Cerebellar nuclear complex (tissue), 1 donor: ENCODE measurements around the gene B3GALT6.

ENCODE experiments used
- DNase-seq, 2 experiments: peaks; one replicate each; lab custom pipeline; 2025; lab: John Stamatoyannopoulos, UW

Gene B3GALT6

DNA sequence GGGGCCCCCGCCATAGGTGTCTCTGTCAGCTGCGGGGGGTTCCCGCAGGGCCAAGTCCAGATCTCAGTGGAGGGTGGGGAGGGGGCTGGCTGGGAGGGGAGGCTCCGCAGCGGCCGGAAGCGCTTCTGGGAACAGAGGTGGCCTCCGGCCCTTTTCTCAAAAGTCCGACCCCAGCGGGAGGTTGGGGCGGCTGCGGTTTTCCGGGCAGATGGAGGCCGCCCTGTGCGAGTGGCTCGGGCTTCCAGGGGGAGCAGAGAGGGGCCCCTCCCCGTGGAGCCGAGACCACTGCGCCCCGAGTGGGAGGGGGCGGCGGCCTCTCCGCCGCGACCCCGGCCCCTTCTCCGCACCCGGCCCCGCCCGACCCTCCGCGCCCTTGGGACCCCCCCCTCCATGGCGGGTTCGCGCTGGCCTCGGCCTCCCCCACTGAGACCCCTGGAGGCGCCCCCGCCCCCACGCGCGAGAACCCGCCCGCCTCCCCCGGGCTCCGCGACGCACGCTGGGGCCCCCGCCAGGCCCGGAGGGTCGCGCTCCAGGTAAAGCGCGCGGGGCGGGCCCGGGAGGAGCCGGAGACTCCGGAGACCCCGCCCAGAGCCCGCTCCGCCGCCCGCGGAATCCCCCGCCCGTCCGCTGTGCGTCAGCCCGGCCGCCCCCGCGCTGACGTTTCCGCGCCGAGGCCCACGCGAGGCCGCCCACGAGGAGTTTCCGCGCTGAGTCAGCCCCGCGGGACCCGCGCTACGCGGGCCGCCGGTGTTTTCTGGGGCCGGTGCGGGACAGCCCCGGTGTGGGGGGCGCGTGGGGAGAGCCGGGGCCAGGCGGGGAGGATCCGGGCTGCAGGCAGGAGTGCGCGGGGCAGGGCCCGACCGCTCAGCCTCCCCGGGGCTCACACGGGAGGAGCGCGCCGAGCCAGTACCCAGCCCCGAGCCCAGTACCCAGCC lies 30.9 kb upstream of the B3GALT6 start:
- no peak for DNase-seq

DNA sequence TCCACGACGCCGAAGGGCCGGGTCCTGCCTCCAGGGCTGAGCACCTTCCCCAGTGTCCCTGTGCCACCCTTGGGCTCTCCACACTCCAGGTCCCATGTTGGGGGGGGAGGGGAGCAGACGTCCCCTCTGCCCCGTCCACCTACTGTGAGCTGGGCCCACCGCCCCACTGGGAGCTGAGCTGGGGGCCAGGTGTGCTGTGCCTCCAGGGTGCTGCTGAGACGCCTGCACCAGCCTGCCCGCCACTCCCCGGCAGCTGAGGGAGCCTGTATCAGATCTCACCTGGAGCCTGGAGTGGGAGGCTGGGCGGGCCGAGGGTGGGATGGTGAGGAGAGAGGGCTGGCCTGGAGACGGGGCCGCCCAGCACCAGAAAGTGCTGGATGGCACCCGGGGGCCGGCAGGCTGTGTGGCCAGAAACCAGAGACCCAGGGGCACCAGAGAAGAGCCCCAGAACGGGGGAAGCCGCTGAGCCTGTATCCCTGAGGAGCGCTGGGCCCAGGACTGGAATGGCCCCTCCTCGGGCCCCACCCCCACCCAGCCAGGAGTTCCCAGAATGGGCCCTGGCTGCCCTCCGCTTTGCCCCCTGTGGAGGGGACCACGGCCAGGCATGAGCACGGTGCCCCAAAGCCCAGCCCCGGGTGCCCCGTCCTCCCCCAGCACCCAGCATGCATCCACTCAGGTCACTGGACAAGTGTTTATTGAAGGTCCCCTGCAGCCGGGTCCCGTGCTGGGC lies 29.0 kb upstream of the B3GALT6 start:
- DNase-seq: no peak

DNA sequence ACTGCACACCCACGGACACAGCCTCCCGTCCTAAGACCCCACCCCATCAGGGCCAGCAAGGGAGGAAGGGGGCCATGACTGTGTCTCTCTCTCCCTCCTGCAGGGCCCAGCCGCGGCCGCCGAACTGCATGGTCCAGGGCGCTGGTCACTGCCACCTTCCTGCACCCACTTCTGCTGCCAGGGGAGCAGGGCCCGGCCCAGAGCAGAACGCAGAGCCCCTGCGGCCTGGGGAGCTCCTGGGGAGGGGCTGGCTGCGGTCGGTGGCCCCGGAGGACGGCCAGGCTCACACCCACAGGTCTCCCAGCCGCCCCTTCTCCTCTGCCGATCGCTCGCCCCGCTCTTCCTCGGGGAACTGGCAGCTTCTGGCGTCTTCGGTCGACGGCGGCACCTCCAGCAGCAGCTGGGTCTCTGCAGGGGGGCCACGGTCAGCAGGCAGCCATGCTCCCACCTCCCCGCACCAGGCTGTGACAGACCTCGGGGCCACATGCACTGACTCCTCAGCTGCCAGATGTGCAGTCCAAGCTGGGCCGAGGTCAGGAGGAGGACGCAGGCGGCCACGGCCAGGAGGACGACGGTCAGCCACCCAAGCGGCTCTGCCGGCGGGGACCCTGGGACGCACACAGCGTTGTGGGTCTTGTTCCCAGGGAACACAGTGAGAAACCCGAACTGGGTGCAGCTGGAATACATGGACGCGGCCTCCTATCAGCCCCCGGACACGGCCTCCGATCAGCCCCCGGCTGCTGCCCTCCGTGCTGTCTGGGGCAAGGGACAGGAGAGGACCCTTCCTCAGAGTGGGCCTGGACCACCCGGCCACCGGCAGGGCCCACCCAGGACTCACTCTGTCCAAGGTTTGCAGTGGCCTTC lies 28.2 kb upstream of the B3GALT6 start:
- DNase-seq: no peak

DNA sequence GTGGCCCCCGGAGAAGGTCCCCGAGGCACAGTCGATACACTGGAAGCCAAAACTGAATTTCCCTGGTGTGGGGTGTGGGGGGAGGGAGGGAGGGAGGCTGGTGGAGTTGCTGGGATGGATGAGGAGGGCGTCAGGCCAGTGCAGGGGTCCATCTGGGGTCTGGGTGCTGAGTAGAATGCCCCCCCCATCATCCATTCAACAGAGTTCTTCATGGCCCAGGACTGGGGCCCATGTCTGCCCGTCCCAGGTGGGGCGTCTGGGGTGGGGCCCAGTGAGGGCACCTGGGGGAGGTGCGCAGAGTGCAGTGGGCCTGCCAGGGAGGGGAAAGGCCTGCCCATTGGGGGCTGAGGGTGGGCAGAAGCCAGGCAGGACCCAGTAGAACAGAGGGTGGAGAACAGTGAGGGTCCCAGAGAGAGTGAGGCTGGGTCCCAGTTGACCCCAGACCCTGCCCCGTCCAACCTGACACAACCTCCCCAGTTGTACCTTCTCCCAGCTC lies 27.6 kb upstream of the B3GALT6 start:
- no peak for DNase-seq

DNA sequence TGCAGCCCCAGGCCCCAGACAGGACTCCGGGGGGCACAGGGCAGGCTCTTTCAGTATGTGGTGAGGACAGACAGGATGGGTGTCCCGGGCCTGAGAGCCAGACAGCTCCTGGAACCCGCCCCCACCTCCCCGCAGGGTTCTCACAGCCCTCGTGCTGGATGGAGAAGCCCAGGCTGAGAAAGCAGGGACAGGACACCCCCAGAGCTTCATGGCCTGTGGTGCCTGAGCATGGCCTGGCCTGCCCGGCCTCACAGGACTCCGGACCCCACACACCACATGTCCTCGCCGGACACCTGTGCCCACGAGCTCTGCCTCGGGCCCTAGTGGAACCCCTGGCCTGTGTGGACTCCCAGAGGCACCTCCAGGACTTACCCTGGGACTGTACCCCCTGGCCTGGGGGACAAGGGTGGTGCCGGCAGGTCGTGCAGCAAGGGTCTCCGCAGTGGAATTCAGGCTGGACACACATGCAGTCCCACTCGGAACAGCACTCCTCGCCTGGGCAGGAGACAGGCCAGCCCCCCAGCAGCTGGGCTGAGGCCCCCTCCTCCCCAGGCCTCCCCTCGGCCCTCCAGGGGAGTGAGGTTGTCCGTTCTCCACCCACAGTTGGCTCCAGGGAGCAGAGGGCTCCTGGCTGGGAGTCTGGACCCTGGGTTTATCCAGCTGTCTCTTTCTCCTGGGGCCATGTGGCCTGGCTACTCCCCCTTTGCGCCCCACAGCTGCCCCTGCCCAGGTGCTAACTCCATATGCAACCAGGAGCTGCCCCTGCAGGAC lies 26.9 kb upstream of the B3GALT6 start:
- DNase-seq: no peak

DNA sequence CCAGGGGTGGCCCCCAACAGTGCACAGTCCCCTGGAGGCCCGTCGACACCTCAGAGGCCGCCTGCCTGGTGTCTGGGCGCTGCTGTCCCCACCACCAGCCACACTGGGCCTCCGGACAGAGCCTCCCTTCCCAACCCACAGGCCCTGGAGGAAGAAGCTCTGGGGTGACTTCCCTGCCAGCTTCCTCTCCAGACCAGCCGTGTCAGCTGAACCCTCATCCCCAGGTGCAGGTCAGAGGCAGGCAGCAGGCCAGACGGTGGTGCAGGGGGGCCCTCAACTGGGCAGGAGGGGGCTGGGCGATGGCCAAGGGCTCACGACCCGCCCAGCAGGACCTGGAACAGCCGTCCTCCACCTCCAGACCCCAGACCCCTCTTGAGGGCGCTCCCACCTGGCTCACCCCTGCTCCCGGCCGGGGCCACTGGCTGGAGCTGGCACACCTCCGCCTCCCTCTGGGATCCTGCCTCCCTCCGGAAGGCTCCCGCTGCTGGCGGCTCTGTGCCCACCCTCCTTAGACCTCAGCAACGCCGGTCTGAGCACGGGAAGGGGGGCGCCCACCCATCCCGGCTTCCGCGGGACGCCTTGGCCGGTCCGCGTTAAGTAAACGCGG lies 26.2 kb upstream of the B3GALT6 start:
- no peak for DNase-seq

DNA sequence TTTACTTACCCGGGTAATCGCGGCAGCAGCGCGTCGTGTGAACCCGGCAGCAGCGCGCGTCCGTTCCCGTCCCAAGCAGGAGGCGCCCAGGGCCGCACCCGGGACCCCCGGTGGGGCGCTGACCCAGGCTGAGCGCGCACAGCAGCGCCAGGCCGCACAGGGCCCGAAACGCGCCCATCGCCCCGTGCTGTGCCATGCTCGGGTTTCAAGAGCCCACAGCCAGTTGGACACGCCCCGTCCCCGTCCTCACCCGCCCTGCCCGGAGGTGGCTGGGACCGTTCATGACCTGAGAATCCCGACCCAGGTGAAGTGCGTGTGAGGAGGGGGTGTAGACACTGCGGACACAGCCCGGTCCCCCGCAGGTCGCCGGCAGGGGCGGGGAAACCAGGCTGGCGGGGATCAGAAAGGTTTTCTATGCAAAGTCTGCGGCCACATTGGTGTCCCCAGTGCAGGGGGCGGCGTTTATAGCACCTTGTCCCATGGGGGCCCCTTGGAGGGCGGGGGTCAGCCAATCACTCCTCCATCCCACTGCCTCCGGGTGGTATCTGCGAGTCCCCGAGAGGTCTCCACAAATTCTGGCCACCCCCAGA lies 25.6 kb upstream of the B3GALT6 start, which contains the start of gene TNFRSF18:
TSS of gene TNFRSF18 (minus strand) at position 217 of the 590 bp plus-strand sequence. CDS start at position 196, 21 bp downstream.
- DNase-seq: no peak

DNA sequence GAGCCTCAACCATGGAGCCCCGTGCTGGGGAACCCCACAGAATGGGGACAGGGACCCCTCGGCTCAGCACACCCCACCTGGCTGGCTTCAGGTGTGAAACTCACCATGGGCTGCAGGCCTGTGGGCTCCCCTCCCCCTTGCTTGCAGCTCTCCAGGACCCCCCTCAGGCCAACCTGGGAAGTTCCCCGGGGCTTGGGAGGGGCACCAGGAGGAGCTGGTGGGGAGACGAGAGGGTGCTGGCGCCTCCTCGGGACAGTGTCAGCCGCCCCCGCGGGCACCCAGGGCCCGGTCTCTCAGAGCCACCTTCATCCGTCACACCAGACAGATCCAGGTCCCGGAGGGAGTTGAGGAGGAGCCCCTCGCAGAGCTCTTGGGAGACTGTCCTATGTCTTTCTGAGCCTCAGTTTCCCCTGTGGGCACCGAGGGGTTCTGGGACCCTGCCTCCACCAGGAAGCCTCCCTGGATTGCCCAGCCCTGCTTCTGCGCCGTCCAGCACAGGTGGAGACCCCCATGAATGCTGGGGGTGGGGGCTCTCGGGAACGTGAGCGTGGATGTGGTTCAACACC lies 25.0 kb upstream of the B3GALT6 start:
- no peak for DNase-seq

DNA sequence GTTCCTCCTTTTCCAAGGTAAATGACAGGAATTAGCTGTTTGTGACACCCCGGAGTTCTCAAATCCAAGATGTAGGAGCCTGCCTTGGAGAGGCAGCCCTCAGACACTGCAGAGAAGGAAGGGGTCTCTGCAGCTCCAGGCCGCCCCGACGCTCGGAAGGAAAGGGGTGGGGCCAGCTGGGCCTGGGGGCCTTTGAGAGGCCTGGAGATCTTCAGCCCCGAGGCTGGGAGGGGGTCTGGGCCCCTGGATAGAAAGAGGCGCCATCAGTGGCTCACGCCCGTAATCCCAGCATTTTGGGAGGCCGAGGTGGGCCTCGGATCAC lies 24.5 kb upstream of the B3GALT6 start:
- DNase-seq: no peak

DNA sequence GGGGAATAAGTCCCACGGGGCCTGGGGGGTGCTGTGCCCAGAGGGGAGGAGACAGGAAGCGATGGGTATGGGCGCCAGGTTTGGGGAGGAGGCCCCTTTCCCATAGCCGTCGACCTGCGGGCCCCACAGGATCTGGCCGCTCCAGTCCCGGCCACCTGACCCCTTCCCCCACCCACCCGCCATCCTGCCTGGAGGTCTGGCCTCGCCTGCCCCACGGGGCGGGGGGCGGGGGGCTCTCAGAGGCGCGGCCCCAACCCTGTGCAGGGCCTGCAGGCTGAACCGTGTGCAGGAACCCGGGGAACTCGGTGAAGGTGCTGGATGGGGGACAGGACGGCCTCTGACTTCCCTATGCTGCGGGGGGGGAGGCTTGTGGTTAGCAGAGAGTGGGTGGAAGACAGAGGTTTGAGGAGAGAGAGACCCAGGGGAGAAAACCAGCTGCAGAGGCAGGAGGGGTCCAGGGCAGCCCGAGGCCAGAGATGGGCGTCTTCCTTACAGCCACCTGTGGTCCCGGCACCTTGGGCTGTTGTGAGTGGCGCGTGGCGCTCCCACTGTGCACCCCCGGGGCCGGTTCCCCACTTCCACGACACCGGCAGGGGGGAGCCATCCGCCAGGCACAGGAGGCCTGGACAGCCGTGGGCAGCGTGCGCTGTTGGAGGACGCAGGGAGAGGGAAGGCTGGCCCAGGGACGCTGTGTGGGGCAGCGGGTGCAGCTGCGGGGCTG lies 23.2 kb upstream of the B3GALT6 start:
- DNase-seq: no peak

DNA sequence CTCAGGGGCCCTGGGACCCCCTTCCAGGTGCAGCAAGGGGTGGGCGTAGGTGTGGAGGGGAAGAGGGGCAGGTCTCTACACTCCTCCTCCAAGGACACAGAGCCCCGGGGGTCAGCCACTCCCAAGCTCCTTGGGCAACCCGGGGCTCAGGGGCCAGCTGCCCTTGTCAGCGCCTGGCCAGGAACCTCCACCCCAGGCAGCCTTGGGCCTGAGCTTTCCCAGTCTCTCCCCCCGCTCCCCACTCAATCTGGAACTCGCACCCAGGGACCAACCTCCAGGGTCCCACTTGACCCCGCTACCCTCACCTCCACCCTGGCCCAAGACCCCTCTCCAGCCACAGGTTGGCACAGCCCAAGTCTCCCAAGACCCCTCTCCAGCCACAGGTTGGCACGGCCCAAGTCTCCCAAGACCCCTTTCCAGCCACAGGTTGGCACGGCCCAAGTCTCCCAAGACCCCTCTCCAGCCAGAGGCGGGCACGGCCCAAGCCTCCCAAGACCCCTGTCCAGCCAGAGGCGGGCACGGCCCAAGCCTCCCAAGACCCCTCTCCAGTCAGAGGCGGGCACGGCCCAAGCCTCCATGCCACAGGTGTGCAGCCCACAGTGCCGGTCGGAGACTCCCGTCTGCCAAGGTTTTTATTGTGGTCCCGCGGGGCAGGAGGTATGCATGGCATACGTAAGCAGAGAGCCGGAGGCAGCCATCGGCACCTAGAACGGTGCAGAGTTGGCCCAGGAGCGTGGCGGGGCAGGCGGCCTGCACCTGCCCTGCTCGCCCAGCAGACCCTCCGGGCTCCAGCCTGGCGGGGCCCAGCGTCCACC lies 21.1 kb upstream of the B3GALT6 start:
- DNase-seq: no peak

DNA sequence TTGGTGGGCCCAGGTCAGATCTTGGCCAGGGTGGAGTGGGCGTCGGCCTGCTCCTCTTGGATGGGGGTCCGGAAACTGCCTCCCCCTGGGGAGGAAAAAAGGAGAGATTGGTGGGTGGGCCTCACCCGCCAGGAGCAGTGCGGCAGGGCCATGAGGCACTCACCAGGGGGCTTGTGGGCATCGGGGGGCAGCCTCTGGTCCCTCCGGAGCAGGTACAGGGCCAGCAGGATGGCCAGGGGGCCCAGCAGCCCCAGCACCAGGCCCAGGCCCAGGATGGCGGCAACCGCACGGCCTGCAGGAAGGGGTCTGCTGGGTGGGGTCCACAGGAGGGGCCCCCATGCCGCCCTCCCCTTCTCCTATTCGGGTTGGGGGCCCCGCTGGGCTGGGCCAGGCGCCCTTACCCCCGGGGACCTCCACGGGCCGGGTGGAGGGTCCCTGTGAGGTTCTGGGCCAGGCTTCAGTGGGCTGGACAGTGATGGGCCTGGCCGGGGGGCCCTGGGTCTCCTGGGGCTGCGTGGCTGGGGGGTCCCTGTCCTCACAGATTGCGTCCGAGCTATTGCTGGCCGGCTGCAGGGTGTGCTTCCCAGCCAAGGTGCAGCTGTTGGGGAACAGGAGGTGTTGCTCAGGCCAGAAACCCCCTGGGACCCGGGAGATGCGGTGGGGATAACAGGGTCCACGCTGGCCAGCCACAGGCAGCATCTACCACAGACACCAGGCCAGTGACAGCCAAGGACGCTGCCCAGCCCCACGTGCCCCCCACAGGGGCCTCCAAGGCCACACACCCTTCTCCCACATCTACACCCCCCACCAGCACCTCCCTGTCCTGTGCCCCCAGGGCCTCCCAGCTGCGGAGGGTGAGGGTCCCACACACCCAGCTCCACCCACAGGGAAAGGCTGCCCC lies 20.2 kb upstream of the B3GALT6 start:
- no peak for DNase-seq

DNA sequence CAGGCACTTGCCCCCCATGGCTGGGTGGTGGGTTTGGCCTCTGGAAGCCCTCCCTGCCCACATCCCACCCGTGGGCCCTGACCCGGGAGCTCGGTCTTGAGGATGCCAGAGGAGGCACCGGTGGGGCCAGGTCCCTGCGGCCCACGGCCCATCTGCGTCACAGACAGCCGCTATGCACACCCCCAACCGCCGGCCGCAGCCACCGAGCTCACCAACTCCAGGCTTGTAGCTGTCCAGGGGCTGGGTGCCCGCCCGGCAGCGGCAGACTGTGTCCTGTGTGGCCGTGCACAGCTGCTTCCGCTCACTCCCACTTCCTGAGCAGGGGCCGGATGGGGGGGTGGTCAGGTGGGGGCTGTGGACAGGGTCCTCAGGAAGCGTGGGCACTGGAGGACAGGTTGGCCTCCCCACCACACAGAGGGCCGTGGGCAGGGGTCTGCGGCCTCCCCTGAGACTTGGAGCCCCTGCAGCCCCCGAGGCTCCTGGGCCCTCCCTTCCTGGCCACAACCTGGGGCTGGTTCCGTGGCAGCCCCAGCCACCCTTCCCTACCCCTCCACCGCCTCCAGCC lies 19.2 kb upstream of the B3GALT6 start:
- DNase-seq: no peak

DNA sequence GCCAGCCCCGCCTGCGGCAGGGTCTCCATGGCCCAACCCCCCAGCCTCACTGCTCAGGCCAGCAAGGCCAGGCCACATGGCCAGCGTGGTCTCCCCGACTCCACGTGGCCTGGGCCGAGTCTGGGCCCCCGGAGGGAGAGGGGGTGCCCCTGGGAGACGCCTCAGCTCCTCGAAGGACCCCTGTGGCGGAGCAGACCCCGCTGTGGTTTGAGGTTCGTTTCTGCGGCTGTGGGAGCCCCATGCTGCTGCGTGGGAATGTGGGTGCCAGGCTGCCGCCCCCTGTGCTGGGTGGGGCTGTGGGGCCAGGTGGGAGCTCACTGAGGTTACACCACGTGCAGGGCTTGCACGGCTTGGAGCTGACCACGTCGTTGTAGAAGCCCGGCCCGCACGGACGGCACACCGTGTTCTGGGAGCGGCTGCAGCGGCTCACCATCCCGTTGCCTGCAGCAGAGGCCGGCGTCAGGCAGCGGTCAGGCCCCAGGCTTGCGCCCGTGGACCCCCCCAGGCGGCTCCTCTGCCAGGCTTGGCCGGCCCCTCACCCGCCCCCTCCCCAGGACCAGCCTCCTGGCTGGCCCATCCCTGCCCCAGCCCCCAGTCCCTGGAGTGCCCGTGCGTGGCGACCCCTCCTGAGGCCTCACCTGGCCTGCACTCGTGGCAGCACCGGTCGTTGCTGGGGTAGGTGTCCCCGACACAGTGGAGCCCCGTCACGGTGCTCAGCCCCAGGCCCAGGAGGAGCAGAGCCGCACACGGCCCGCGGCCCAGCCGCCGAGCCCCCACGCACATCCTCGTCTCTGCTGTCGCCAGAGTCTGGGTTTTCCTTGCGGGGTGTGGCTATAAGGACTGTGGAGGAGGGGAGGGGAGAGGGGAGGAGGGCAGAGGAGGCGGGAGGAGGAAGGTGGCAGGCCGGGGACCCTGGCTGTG lies 18.4 kb upstream of the B3GALT6 start, which contains the start of gene TNFRSF4:
TSS of gene TNFRSF4 (minus strand) at position 809 of the 921 bp plus-strand sequence. CDS start at position 783, 26 bp downstream.
- DNase-seq: no peak

DNA sequence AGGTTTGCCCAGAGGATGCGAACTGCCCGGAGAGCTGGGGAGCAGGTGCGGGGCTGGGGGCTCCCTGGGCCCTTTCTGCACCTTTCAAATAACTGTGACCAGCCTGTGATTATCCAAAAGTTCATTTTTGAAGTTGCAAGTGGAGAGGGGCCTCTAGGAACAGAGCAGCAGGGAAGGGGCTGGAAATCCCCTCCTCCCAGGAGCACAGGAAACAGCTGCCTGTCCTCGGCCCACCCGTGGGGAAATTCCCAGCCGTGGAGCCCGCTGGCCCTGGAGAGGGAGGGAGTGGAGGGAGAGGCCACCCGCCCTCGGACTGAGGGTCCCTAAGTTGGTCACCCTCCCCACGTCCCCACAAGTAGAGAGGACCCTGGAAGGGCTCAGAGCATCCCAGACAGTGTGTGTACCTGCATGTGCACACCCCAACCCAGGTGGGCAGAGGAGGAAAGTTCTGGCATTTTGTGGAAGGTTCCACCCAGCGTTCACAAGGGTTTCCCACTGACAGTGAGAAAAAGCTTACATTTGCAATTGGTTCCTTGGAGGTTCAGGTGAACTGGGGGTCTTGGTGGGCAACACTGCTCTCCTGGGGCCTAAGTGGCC lies 16.9 kb upstream of the B3GALT6 start:
- DNase-seq: no peak
